RWPE2 (cell line): ENCODE data around the gene PCP2.
"Not testable (repeated sequence)": the region's sequence is repeated elsewhere in the genome, so short reads cannot be mapped to it uniquely, and the experiment has no call there.

Experiments used
- ATAC-seq: fragments of 200-7000 bp; cut with Tn5 transposase; 3 replicates; pipeline ENCODE4 v1.9.1; 2021; ENCODE audit warnings: low read depth
- DNase-seq: peaks from one replicate; pipeline ENCODE4 v3.0.0-alpha.2; 2020; ENCODE audit warnings: low spot score
- H3K27ac ChIP-seq: fragments of 450-650 bp; 2 replicates; pipeline ENCODE4 v1.5.1; 2017; ENCODE audit warnings: mild to moderate bottlenecking; ENCODE audit not compliant: poor library complexity, severe bottlenecking
- H3K27me3 ChIP-seq: fragments of 250-450 bp; sonication (Bioruptor Pico); 2 replicates; pipeline ENCODE4 v1.5.1; 2021; ENCODE audit warnings: mild to moderate bottlenecking, moderate library complexity; ENCODE audit not compliant: insufficient read depth, poor library complexity, severe bottlenecking
- H3K36me3 ChIP-seq: fragments of 250-450 bp; sonication (Bioruptor Pico); 2 replicates; pipeline ENCODE4 v1.5.1; 2020; ENCODE audit warnings: low read depth, mild to moderate bottlenecking, moderate library complexity
- H3K4me1 ChIP-seq: fragments of 250-450 bp; sonication (Bioruptor Pico); 2 replicates; pipeline ENCODE4 v1.5.1; 2021; ENCODE audit warnings: mild to moderate bottlenecking, moderate library complexity; ENCODE audit not compliant: insufficient read depth, poor library complexity, severe bottlenecking
- H3K4me3 ChIP-seq: fragments of 250-450 bp; sonication (Bioruptor Pico); 2 replicates; pipeline ENCODE4 v1.5.1; 2021; ENCODE audit warnings: mild to moderate bottlenecking, moderate library complexity; ENCODE audit not compliant: severe bottlenecking
- H3K9me3 ChIP-seq: fragments of 250-450 bp; sonication (Bioruptor Pico); 2 replicates; pipeline ENCODE4 v1.5.1; 2021; ENCODE audit warnings: mild to moderate bottlenecking, moderate library complexity; ENCODE audit not compliant: severe bottlenecking
- TF ChIP-seq, protein P1 (sequence below): fragments of 450-650 bp; IDR thresholded peaks from one replicate; pipeline ENCODE4 v1.5.1; 2017; ENCODE audit warnings: mild to moderate bottlenecking, moderate library complexity; ENCODE audit not compliant: poor library complexity, severe bottlenecking

The PCP2 gene

GRCh38 chr19:7646426-7646700, 12.8 kb upstream of the PCP2 start:
- ATAC-seq = no peak

GRCh38 chr19:7645656-7646425, 12.3 kb upstream of the PCP2 start:
- no peaks in the 10 kb centered on the region for H3K27me3 ChIP-seq
- no peak overlapping the region for H3K4me3 ChIP-seq
- TF ChIP-seq, protein P1, sequence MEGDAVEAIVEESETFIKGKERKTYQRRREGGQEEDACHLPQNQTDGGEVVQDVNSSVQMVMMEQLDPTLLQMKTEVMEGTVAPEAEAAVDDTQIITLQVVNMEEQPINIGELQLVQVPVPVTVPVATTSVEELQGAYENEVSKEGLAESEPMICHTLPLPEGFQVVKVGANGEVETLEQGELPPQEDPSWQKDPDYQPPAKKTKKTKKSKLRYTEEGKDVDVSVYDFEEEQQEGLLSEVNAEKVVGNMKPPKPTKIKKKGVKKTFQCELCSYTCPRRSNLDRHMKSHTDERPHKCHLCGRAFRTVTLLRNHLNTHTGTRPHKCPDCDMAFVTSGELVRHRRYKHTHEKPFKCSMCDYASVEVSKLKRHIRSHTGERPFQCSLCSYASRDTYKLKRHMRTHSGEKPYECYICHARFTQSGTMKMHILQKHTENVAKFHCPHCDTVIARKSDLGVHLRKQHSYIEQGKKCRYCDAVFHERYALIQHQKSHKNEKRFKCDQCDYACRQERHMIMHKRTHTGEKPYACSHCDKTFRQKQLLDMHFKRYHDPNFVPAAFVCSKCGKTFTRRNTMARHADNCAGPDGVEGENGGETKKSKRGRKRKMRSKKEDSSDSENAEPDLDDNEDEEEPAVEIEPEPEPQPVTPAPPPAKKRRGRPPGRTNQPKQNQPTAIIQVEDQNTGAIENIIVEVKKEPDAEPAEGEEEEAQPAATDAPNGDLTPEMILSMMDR = no peak
- DNase-seq (no peak), ATAC-seq (no peak)
- no peaks in the 10 kb centered on the region for H3K36me3 ChIP-seq
- H3K4me1 ChIP-seq = no peaks in the 10 kb centered on the region
- H3K9me3 ChIP-seq = no peaks in the 10 kb centered on the region
- H3K27ac ChIP-seq = no peak overlapping the region

More at GRCh38 chr19:7646426-7646700, 12.8 kb upstream of the PCP2 start:
- Histone ChIP-seq H3K9me3 (no peaks in the 10 kb centered on the region), H3K4me3 (no peak overlapping the region), H3K36me3 (no peaks in the 10 kb centered on the region), H3K27me3 (no peaks in the 10 kb centered on the region), H3K27ac (no peak overlapping the region), H3K4me1 (no peaks in the 10 kb centered on the region)
- TF ChIP-seq, protein P1 = no peak
- DNase-seq = no peak

GRCh38 chr19:7645163-7645562, 11.6 kb upstream of the PCP2 start:
- H3K9me3 ChIP-seq = no peaks in the 10 kb centered on the region
- no peak overlapping the region for H3K4me3 ChIP-seq
- ATAC-seq = no peak
- no peaks in the 10 kb centered on the region; the same call in 1 of the 2 replicates for H3K36me3 ChIP-seq
- H3K27ac ChIP-seq = no peak overlapping the region
- no peaks in the 10 kb centered on the region for H3K27me3 ChIP-seq
- no peaks in the 10 kb centered on the region for H3K4me1 ChIP-seq
- DNase-seq = no peak
- TF ChIP-seq, protein P1 = no peak

- Histone ChIP-seq H3K27ac (no peak overlapping the region), H3K36me3 (no peaks in the 10 kb centered on the region; the same call in 1 of the 2 replicates), H3K27me3 (no peaks in the 10 kb centered on the region), H3K4me3 (no peak overlapping the region), H3K4me1 (no peaks in the 10 kb centered on the region), H3K9me3 (no peaks in the 10 kb centered on the region)
- DNase-seq (no peak), ATAC-seq (no peak)
- TF ChIP-seq, protein P1 = no peak
Observed at GRCh38 chr19:7644550-7644877, 11.0 kb upstream of the PCP2 start.

DNA sequence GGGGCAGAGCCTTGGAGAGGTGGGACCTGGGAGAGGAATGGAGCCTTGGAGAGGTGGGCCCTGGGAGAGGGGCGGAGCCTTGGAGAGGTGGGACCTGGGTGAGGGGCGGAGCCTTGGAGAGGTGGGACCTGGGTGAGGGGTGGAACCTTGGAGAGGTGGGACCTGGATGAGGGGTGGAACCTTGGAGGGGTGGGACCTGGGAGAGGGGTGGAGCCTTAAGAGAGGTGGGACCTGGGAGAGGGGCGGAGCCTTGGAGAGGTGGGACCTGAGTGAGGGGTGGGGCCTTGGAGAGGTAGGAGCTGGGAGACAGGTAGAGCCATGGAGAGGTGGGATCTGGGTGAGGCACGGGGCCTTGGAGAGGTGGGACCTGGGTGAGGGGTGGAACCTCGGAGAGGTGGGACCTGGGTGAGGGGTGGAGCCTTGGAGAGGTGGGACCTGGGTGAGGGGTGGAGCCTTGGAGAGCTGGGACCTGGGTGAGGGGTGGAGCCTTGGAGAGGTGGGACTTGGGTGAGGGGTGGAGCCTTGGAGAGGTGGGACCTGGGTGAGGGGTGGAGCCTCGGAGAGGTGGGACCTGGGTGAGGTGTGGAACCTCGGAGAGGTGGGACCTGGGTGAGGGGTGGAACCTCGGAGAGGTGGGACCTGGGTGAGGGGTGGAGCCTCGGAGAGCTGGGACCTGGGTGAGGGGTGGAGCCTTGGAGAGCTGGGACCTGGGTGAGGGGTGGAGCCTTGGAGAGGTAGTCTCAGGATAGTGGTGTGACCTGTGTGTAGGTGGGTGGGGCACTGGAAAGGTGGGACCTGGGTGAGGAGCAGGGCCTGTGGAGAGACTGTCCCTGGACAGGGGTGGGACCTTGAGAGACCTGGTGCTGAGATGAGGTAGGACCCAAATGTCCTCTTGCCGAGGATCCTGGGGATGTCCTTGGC, 10.4 kb upstream of the PCP2 start:
- H3K4me3 ChIP-seq, H3K27ac ChIP-seq, H3K4me1 ChIP-seq, H3K36me3 ChIP-seq, ATAC-seq, H3K27me3 ChIP-seq, H3K9me3 ChIP-seq, DNase-seq: not testable (repeated sequence)
